ENCODE results near the gene CGB1.

DNA sequence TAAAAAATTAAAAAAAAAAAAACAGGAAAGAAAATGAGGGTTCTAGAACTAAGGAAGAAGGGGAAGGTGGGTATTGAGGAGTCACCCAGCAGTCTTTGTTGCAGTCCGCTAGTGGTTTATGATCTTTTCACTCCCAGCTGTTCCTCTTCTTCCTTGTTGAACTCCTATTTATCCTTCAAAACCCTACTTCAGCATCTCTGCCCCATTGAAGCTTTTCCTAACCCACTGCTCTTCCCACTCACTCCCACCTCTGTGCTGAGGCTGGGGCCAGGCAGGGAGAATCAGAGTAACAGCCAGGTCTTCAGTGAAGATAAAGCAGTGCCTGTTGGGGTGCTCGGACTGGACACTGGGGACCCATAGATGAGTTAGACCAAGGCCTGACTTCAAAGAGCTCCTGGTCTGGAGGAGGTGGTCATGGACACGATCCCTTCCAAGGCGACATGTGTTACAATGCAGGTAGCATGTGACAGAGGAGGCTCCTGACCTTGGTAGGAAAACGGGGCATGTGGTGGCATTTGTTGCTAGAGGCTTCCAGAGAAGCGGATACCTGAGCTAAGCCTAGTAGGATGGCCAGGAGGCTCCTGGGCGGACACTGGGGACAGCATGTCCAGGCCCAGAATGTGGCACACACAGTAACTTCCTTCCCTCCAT is 31.6 kb downstream of the CGB1 start:
- TF ChIP-seq KDM2A (CRISPR knock-in tag; IDR thresholded peaks at IDR 0.05; ENCODE audit: borderline replicate concordance, low read depth) (no peak), POLR2AphosphoS5 (IDR thresholded peaks at IDR 0.05; ENCODE audit: low read depth, low read length) (no peak), MTA3 (CRISPR knock-in tag; IDR thresholded peaks at IDR 0.05) (no peak)
- TF ChIP-seq, protein P1, sequence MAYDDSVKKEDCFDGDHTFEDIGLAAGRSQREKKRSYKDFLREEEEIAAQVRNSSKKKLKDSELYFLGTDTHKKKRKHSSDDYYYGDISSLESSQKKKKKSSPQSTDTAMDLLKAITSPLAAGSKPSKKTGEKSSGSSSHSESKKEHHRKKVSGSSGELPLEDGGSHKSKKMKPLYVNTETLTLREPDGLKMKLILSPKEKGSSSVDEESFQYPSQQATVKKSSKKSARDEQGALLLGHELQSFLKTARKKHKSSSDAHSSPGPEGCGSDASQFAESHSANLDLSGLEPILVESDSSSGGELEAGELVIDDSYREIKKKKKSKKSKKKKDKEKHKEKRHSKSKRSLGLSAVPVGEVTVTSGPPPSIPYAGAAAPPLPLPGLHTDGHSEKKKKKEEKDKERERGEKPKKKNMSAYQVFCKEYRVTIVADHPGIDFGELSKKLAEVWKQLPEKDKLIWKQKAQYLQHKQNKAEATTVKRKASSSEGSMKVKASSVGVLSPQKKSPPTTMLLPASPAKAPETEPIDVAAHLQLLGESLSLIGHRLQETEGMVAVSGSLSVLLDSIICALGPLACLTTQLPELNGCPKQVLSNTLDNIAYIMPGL (CRISPR knock-in tag; IDR thresholded peaks at IDR 0.05; ENCODE audit: borderline replicate concordance in 1 of 2, low read depth in 1 of 2), result no peak
- TF ChIP-seq, protein P2, sequence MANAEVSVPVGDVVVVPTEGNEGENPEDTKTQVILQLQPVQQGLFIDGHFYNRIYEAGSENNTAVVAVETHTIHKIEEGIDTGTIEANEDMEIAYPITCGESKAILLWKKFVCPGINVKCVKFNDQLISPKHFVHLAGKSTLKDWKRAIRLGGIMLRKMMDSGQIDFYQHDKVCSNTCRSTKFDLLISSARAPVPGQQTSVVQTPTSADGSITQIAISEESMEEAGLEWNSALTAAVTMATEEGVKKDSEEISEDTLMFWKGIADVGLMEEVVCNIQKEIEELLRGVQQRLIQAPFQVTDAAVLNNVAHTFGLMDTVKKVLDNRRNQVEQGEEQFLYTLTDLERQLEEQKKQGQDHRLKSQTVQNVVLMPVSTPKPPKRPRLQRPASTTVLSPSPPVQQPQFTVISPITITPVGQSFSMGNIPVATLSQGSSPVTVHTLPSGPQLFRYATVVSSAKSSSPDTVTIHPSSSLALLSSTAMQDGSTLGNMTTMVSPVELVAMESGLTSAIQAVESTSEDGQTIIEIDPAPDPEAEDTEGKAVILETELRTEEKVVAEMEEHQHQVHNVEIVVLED (CRISPR knock-in tag; IDR thresholded peaks at IDR 0.05; ENCODE audit: borderline replicate concordance), result no peak
